ENCODE data around the gene CNTNAP2. TPM values are rescaled to one million over a fixed set of nuclear protein-coding genes. Genes with fewer than 3 reads are reported as not detected.

Gene CNTNAP2
- total RNA-seq, 1 donor from 2014 or later = 9.2 TPM

DNA sequence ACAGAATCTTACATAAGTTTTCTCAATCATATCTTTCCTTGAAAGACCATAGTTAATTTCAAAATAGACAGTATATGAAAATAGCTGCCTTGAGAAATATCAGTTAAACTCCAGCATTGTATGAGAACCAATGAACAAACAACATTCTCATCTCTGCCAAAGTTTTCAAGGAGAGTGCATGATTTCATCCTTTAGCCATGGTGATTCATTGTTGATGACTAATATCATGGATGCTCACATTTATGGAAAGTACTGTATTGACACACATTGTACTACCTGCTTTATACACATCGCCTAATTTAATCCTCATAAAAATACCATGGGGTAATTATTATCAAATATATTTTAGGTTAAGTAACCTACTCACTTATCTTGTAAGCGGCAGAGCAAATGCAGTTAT, 250.3 kb downstream of the CNTNAP2 start:
- DNase-seq (ENCODE audit: low read depth) = no peak
- TF ChIP-seq, protein P1, sequence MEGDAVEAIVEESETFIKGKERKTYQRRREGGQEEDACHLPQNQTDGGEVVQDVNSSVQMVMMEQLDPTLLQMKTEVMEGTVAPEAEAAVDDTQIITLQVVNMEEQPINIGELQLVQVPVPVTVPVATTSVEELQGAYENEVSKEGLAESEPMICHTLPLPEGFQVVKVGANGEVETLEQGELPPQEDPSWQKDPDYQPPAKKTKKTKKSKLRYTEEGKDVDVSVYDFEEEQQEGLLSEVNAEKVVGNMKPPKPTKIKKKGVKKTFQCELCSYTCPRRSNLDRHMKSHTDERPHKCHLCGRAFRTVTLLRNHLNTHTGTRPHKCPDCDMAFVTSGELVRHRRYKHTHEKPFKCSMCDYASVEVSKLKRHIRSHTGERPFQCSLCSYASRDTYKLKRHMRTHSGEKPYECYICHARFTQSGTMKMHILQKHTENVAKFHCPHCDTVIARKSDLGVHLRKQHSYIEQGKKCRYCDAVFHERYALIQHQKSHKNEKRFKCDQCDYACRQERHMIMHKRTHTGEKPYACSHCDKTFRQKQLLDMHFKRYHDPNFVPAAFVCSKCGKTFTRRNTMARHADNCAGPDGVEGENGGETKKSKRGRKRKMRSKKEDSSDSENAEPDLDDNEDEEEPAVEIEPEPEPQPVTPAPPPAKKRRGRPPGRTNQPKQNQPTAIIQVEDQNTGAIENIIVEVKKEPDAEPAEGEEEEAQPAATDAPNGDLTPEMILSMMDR (conservative IDR thresholded peaks at IDR 0.05; ENCODE audit: low read depth, low read length) = no peak
- H3K4me3 ChIP-seq (ENCODE audit: low read depth, low read length) = no peak overlapping the region

DNA sequence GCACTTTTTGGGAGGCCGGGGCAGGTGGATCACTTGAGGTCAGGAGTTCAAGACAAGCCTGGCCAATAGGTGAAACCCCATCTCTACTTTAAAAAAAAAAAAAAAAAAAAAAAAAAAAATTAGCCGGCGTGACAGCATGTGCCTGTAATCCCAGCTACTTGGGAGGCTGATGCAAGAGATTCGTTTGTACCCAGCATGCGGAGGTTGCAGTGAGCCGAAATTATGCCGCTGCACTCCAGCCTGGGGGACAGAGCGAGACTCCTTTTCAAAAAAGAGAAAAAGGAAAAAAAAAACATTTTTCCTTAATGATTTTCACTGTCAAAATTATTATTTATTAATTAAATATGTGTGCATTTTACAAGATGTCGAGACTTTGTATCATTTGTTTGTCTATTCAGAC, 253.6 kb downstream of the CNTNAP2 start:
- no peak for DNase-seq (ENCODE audit: low read depth)
- TF ChIP-seq, protein P1 (conservative IDR thresholded peaks at IDR 0.05; ENCODE audit: low read depth, low read length) = no peak

DNA sequence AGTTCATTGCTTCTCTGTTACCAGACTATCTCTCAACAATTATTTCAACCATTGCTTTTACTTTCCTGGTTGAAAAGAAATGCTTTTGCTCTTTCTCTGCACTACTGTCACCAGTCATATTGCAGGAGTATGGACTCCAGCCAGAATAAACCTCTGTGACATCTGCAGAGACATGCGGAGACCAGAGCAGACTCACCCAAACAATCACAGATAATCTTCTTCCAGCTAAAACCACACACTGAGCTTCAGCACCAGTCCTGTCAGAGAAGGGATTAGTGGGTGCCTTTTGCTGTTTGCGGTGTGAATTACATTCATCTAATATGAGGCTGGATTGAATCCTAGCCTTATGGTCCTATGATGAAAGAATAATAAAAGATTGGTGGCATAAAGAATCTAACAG, 258.6 kb downstream of the CNTNAP2 start:
- H3K4me3 ChIP-seq (ENCODE audit: low read depth, low read length) = no peak overlapping the region
- TF ChIP-seq, protein P1 (conservative IDR thresholded peaks at IDR 0.05; ENCODE audit: low read depth, low read length) = no peak
- no peak for DNase-seq (ENCODE audit: low read depth)

More for the DNA sequence above, 253.6 kb downstream of the CNTNAP2 start:
- no peak overlapping the region for H3K4me3 ChIP-seq (ENCODE audit: low read depth, low read length)

DNA sequence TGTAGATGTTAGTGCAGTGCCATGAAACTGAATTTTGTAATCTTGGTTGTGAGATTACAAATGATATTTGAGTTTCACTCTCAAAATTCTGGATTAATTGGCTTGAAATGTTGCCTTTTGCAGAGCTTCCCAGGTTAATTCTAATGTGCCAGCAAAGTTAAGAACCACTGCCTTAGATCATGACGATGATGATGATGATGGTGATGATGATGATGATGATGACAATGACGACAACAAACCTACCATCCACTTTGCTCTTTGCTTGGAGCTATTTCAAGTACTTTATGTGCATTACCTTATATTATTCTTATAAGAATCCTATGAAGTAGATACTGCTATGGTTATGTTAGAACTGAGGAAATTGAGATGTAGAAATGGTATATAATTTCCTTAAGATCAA, 261.6 kb downstream of the CNTNAP2 start:
- DNase-seq (ENCODE audit: low read depth) = no peak
- no peak overlapping the region for H3K4me3 ChIP-seq (ENCODE audit: low read depth, low read length)
- TF ChIP-seq, protein P1 (conservative IDR thresholded peaks at IDR 0.05; ENCODE audit: low read depth, low read length) = no peak

DNA sequence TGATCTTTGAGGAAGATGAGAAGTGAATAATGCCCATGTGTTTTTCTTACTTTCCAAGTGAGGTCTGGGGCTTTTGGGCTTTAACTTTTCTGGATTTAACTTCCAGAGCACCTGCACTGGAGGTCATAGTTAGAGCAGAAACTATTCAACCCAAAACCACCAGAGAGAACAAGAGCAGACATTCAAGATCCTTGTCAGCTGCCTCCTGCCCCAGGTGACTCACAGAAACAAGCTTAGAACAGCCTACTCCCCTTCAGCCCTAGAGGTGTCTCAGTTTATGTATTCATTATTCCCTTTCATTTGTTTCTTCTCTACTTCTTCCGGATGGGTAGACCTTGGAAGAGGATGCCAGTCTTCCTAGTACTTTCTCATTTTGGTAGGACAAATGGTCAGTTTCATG, 270.5 kb downstream of the CNTNAP2 start:
- DNase-seq (ENCODE audit: low read depth) = no peak
- no peak overlapping the region for H3K4me3 ChIP-seq (ENCODE audit: low read depth, low read length)
- TF ChIP-seq, protein P1 (conservative IDR thresholded peaks at IDR 0.05; ENCODE audit: low read depth, low read length) = no peak

DNA sequence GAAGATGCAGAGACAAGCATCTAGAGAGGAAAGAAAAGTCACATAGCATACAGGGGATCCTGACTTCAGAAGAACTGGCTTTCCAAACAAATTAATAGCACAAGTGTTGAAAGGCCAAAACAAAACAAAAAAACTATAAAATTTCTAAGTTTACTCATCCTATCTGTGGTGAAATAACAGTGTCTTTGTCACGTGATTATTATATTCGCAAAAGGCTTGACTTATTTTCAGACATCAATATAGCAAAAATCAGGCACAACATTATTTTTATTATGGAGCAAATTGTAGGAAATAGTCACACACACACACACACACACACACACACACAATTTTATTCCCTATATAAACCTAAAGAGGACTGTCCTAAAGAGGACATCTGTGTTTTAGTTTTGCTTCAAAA, 272.3 kb downstream of the CNTNAP2 start:
- no peak overlapping the region for H3K4me3 ChIP-seq (ENCODE audit: low read depth, low read length)
- TF ChIP-seq, protein P1 (conservative IDR thresholded peaks at IDR 0.05; ENCODE audit: low read depth, low read length) = no peak
- no peak for DNase-seq (ENCODE audit: low read depth)

DNA sequence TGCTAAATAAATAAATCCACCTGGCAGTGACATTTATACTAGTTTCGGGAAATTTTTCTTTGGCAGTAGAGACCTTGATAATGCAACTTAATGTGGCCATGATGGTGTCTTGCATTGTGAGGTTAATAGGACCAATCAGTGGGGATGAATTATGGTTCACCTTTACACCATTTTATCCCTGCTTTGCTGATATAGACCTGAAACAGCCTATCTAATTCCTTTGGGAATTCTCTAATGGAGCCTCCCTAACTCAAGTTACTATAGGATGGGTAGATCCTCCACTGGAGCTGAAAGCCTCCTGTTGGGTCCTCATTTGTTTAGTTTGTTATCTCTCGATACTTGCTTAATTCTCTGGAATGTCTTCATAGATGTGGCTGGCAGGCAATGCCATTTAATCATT, 276.7 kb downstream of the CNTNAP2 start:
- DNase-seq (ENCODE audit: low read depth) = no peak
- H3K4me3 ChIP-seq (ENCODE audit: low read depth, low read length) = no peak overlapping the region
- TF ChIP-seq, protein P1 (conservative IDR thresholded peaks at IDR 0.05; ENCODE audit: low read depth, low read length) = no peak
